Activated gamma-delta T cell treated with Interleukin-2 at 50 U/mL for 16 hours (primary cell): ENCODE results near the gene SORD.

Source experiments
- DNase-seq: peaks from one replicate; pipeline ENCODE4 v3.0.0-alpha.2; 2020

Gene SORD

DNA sequence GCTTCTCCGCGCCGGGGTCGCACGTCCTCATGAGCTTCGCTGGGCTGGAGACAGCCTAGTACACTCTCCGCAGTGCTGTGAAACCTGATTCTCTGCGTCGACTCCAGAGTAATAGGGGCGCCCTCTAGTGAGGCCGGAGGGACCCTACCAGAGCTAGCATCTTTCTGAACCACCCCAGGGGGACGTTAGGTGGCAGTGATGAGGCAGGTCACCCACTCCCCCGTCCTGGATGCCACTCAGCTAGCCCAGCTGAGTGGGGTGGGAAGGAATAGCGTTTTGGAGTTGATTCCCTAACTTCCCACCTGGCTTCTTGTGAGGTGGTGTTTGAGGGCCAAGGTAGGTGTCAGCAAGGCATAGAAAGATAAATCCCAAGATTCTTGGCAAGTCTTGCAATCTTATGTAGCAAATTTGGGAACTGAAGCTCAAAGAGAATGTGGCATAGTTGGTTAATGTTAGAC is 95.2 kb downstream of the SORD start:
- peak; percentile 84 for DNase-seq

DNA sequence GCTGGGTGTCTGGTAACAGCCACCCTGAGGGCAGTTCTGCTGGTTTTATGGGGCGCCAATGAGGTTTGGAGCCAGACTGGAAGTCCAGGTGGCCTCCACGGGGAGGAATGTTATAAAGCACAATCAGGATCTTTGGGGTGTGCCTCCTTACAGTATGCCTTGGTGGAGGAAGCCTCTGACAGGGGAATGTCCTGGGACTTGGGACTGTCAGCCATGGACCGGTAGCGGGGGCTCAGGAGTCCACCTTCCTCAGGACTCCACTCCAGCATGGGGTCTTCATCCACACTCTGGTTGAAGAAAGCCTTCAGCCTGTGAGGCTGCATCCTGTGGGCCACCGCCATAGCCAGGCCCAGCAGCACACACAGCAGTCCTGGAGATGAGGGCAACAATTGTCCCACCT is 96.0 kb downstream of the SORD start:
- DNase-seq = no peak

DNA sequence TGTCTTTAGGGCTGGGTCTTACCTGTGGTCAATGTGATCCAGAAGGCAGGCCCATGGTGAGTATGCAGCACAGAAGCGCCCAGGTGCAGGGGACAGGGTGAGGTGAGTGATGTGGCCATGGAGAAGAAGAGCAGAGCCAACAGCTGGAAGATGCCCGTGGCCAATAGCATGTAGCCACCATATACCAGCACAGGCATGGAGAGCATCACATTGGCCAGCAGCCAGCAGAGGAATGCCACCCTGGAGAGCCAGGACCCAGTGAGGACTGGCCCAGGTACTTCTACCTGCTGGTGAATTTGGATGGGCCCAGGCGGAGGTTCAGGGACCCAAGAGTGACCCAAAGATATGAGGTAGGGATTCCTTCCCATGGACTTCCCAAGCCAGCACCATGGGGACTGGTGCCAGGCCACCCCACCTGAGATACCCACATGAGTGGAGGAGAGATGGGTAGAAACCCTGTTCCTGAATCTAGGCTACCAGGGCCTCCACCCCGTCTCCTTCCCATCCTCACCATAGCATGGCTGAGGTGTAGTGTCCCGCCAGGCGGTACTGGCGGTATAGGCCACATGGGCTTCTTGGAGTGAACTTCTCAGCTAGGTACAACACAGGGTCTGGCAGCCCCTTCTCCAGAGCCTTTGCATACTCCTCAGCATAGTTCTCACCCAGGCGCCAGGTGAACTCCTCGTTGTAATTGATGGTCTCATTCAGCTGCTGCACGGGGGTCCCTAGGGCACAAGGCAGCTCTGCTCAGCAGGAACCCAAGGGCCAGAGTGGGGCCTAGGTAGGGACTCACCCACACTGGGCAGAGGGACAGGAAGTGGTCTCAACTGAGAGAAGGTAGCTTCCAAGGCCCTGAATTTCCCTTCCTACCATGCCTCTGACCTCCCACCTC is 97.3 kb downstream of the SORD start:
- DNase-seq = no peak

DNA sequence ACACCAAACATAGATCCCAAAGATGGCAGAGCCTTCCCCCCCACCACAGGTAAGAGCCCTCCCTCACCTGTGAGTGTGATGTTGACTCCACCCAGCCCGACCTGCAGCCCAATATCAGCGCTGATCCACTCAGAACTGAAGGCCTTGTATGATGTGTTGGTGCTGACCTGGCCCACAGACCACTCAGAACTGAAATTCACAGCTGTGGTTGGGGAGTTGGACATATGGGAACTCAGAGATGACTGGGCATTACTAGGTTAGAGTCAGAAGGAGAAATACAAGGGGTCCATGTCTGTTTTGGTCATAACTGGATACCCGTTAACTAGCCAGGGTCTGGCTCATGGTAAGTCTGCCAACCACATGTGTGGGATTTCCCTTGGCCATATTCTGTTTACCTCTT is 98.0 kb downstream of the SORD start:
- no peak for DNase-seq

DNA sequence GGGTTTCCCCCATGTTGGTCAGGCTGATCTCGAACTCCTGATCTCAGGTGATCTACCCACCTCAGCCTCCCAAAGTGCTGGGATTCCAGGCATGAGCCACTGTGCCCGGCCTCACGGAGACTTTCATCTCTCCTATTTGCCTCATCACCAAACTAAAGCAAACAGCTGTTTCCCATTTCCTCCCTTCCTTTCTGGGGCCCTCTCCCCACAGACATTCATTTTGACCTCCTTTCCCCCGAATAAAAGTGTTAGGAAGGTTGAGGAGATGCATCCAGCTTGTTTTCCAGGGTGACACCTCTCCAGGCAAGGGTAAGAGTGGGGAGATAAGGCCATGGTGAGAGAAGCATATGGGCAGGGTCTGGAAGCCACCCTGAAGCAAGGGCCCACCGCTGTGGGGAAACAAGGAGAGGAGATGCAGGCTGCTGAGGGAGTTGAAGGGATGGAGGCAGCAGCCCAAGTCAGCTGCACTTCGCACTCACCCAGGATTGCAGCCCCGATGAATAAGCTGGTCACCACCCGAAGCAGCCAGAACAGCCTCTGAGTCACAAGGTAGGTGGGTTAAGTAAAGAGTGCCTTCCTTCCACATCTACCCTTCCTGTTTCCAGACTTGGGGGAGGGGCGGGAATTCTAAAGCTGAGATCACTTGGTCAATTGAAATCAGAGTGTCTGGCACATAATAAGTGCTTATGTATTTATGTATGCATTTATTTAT is 98.9 kb downstream of the SORD start:
- no peak for DNase-seq

DNA sequence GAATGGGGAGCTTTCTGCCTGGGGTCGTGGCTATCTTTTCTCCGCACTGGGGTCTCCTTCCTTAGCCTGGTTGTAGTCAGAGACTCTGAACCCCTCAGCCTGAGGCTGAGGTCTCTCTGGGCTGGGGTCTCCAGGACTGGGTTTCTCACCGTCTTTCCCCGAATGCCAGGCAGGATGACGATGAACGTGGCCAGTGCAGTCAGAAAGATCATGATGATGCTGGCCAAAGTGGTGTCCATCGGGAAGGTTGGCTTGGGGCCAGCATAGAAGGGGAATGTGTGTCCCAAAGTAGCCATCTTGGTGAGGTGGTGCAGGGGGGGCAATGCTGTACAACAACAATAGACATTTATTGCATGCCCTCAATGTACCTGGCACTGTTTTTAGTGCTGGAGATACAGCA is 99.7 kb downstream of the SORD start:
- no peak for DNase-seq

DNA sequence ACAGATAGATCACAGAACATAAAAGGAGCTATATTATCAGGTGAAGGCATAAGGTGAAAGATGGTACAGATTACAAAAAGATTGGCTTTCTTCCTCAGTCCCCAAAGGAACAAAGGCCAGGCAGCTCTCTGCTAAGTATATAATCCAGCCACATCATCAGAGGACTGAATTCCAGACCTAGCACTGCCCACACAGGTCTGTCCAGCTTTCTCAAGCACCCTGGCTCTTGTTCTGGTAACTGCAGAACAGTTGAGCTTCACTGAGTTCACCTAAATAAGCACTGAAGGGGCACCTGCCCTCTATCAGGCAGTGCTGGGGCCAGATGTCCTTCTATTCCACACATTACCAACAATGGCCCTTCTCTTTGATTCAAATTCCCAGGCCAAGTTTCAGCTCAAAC is 100.4 kb downstream of the SORD start:
- DNase-seq = no peak

DNA sequence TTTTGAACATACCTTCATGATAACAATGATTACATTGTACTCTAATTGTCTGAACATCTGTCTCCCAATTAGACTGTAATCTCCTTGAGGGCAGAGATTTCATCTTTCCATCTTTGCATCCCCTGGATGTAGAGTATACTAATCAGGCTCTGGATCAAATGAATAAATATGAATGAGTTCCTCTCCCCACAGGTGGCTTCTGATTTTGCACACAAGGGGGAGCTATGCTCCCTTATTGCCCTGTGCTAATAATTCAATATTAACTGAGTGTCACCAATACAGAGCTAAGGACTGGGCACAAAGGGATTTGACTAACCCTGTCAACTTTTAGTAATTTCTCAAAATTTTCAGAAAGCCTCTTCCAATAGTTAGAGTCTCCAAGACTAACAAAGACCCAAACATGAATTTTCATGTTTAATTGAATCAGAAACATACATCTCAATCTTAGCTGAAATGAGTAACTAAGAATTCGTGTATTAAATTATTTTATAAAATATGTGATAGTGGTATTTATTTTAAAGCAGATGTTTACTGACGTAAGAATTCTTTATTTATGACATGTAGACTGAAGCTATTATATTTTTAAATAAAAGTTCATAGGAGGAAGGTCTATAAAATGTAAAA is 103.7 kb downstream of the SORD start:
- peak; percentile 38 for DNase-seq
